HCT116 (cell line): Measurements from ENCODE around the gene KANK2. TPM values are rescaled to one million over a fixed set of nuclear protein-coding genes. Genes with fewer than 3 reads are reported as not detected.

Source experiments
- ATAC-seq: fragments of 200-7000 bp; cut with Tn5 transposase; 2 replicates; pipeline ENCODE4 v1.9.1; 2020; ENCODE audit warnings: mild to moderate bottlenecking, moderate library complexity
- BruUV-seq: library from RNA; stranded (reverse); fragments of 400-500 nt; replicated peaks from 2 replicates; lab custom pipeline; 2021; lab: Mats Ljungman, UMichigan
- CTCF ChIA-PET: fragments of 300-600 bp; sonication (Branson Sonifier 250); formaldehyde crosslinking; loops from one replicate; lab custom pipeline; 2021; ENCODE audit warnings: antibody characterized with exemption; lab: Charles Lee
- POLR2A ChIA-PET: fragments of 300-600, 350-600 bp; sonication (Branson Sonifier 250); formaldehyde crosslinking; loops from one replicate; lab custom pipeline; 2021; ENCODE audit warnings: antibody characterized with exemption; lab: Charles Lee
- RAD21 ChIA-PET, 2 experiments: fragments of 300-600 bp; sonication (Branson Sonifier 250); formaldehyde crosslinking; loops; one replicate each; lab custom pipeline; 2023; ENCODE audit warnings: low total read pairs in 2 of 2; ENCODE audit not compliant: uncharacterized antibody in 2 of 2, unreplicated experiment in 2 of 2, low non-redundant PET in 1 of 2; lab: Charles Lee
- DNase-seq: peaks from one replicate; pipeline ENCODE4 v3.0.0-alpha.2; 2010; ENCODE audit warnings: low read depth, low spot score
- H2AFZ ChIP-seq: fragments of 200-600 bp; shearing (Covaris generic), sonication (generic); 2 replicates; pipeline ENCODE4 v1.6.1; 2017; ENCODE audit warnings: low read depth, mixed run types, mixed read lengths, antibody characterized with exemption, low read length; ENCODE audit not compliant: poor library complexity, severe bottlenecking
- H3K27ac ChIP-seq: 2 replicates; pipeline ENCODE4 v1.5.1; 2012; ENCODE audit warnings: low read depth, low read length
- H3K27me3 ChIP-seq: fragments of 200-600 bp; sonication (generic); 2 replicates; pipeline ENCODE4 v1.6.1; 2016; ENCODE audit warnings: mixed run types, low read length, mixed read lengths; ENCODE audit not compliant: insufficient read depth
- H3K36me3 ChIP-seq, 2 experiments: fragments of 200-500 bp in 1 of 2; fragments of 200-600 bp in 1 of 2; sonication (Bioruptor generic) in 1 of 2; sonication (generic) in 1 of 2; 2 replicates each; pipeline versions ENCODE4 v1.5.1 to v1.6.1; 2014 to 2016; ENCODE audit warnings: low read length in 2 of 2, inconsistent platforms in 1 of 2, mixed read lengths in 1 of 2, mixed run types in 1 of 2; ENCODE audit not compliant: insufficient read depth in 2 of 2, control insufficient read depth in 1 of 2
- H3K4me1 ChIP-seq, 2 experiments: fragments of 200-600 bp in 1 of 2; sonication (generic) in 1 of 2; 2 replicates each; pipeline versions ENCODE4 v1.5.1 to v1.6.1; 2012 to 2017; ENCODE audit warnings: low read length in 2 of 2, inconsistent platforms in 1 of 2, mild to moderate bottlenecking in 1 of 2, mixed read lengths in 1 of 2, mixed run types in 1 of 2, moderate library complexity in 1 of 2; ENCODE audit not compliant: insufficient read depth in 2 of 2, control insufficient read depth in 1 of 2
- H3K4me2 ChIP-seq: fragments of 200-600 bp; sonication (generic); 2 replicates; pipeline ENCODE4 v1.6.1; 2017; ENCODE audit warnings: mixed run types, low read length, mixed read lengths
- H3K4me3 ChIP-seq, 2 experiments: fragments of 200-600 bp in 1 of 2; sonication (generic) in 1 of 2; replicated peaks in 1 of 2; 2 replicates each; pipeline ENCODE4 v1.5.1; 2011 to 2016; ENCODE audit warnings: low read length in 2 of 2, control low read depth in 1 of 2, low read depth in 1 of 2, mild to moderate bottlenecking in 1 of 2, mixed read lengths in 1 of 2, mixed run types in 1 of 2
- H3K79me2 ChIP-seq: fragments of 200-600 bp; sonication (generic); 2 replicates; pipeline ENCODE4 v1.6.1; 2017; ENCODE audit warnings: mild to moderate bottlenecking, mixed run types, low read length, moderate library complexity, mixed read lengths; ENCODE audit not compliant: insufficient read depth
- H3K9ac ChIP-seq: fragments of 200-600 bp; sonication (generic); 2 replicates; pipeline ENCODE4 v1.6.1; 2016; ENCODE audit warnings: low read length, mixed read lengths
- H3K9me2 ChIP-seq: fragments of 200-600 bp; sonication (generic), shearing (Covaris generic); 2 replicates; pipeline ENCODE4 v1.6.1; 2017; ENCODE audit warnings: mixed run types, mild to moderate bottlenecking, moderate library complexity; ENCODE audit not compliant: insufficient read depth
- H3K9me3 ChIP-seq, 2 experiments: fragments of 200-500 bp in 1 of 2; fragments of 200-600 bp in 1 of 2; sonication (Bioruptor generic) in 1 of 2; sonication (generic) in 1 of 2; 2 replicates each; pipeline ENCODE4 v1.6.1; 2014 to 2017; ENCODE audit warnings: low read length in 2 of 2, mixed read lengths in 2 of 2, inconsistent platforms in 1 of 2, low read depth in 1 of 2, mild to moderate bottlenecking in 1 of 2, mixed run types in 1 of 2, moderate library complexity in 1 of 2; ENCODE audit not compliant: control insufficient read depth in 1 of 2, insufficient read depth in 1 of 2
- H4K20me1 ChIP-seq: fragments of 200-600 bp; sonication (generic), shearing (Covaris generic); 2 replicates; pipeline ENCODE4 v1.6.1; 2017; ENCODE audit warnings: mixed run types, mild to moderate bottlenecking, moderate library complexity; ENCODE audit not compliant: insufficient read depth
- CBX3 ChIP-seq: IDR thresholded peaks from 2 replicates; pipeline ENCODE4 v1.6.1; 2012; ENCODE audit warnings: low read depth
- EGR1 ChIP-seq: IDR thresholded peaks from 2 replicates; pipeline ENCODE4 v1.6.1; 2012; ENCODE audit warnings: low read depth
- ELF1 ChIP-seq: IDR thresholded peaks from 2 replicates; pipeline ENCODE4 v1.6.1; 2012; ENCODE audit warnings: low read depth, borderline replicate concordance
- EZH2 ChIP-seq: fragments of 200-600 bp; sonication (generic); IDR thresholded peaks from 2 replicates; pipeline ENCODE4 v1.6.1; 2017; ENCODE audit warnings: antibody characterized with exemption, mixed run types
- EZH2phosphoT487 ChIP-seq: fragments of 200-600 bp; IDR thresholded peaks from 2 replicates; pipeline ENCODE4 v1.6.1; 2018; ENCODE audit warnings: antibody characterized with exemption, borderline replicate concordance
- FOSL1 ChIP-seq: IDR thresholded peaks from 2 replicates; pipeline ENCODE4 v1.6.1; 2012; ENCODE audit warnings: low read depth
- JUND ChIP-seq: IDR thresholded peaks from 2 replicates; pipeline ENCODE4 v1.6.1; 2012
- POLR2A ChIP-seq: IDR thresholded peaks from 2 replicates; pipeline ENCODE4 v1.7.0; 2011; ENCODE audit warnings: borderline replicate concordance; ENCODE audit not compliant: insufficient read depth, insufficient read length; ENCODE audit errors: extremely low read depth
- RAD21 ChIP-seq: IDR thresholded peaks from 2 replicates; pipeline ENCODE4 v1.6.1; 2012; ENCODE audit warnings: low read depth, mild to moderate bottlenecking
- SIN3A ChIP-seq: IDR thresholded peaks from 2 replicates; pipeline ENCODE4 v1.6.1; 2012; ENCODE audit warnings: low read depth
- SP1 ChIP-seq: IDR thresholded peaks from 2 replicates; pipeline ENCODE4 v1.6.1; 2012; ENCODE audit warnings: low read depth
- SRF ChIP-seq: IDR thresholded peaks from 2 replicates; pipeline ENCODE4 v1.6.1; 2012; ENCODE audit warnings: low read depth
- TCF7L2 ChIP-seq: IDR thresholded peaks from 2 replicates; pipeline ENCODE4 v1.7.0; 2011; ENCODE audit warnings: borderline replicate concordance, inconsistent platforms; ENCODE audit not compliant: insufficient read depth, insufficient read length; ENCODE audit errors: extremely low read depth
- YY1 ChIP-seq: IDR thresholded peaks from 2 replicates; pipeline ENCODE4 v1.6.1; 2011; ENCODE audit warnings: low read length, low read depth, moderate library complexity, mild to moderate bottlenecking; ENCODE audit not compliant: insufficient replicate concordance; ENCODE audit errors: extremely low read depth
- ZFX ChIP-seq: fragments of 450-650 bp; IDR thresholded peaks from 2 replicates; pipeline ENCODE4 v1.6.1; 2017
- ZNF274 ChIP-seq: fragments of 200-500 bp; sonication (Bioruptor generic); IDR thresholded peaks from 2 replicates; pipeline ENCODE4 v1.6.1; 2014; ENCODE audit warnings: mild to moderate bottlenecking, low read depth, low read length, inconsistent platforms
- intact Hi-C: fragments of 100-400 bp; cut with micrococcal nuclease; formaldehyde crosslinking; loops from 2 replicates; pipeline ENCODE4 v1.10.0; 2022
- total RNA-seq: library from RNA; stranded (reverse); gene quantifications from one replicate; pipeline ENCODE4 v1.2.1, GENCODE V29; 2021; ENCODE audit not compliant: unreplicated experiment
- TF ChIP-seq, protein P1 (sequence below): IDR thresholded peaks from 2 replicates; pipeline ENCODE4 v1.6.1; 2012; ENCODE audit warnings: low read depth
- TF ChIP-seq, protein P2 (sequence below), 3 experiments: fragments of 200-600 bp in 1 of 3; sonication (generic) in 1 of 3; IDR thresholded peaks in 2 of 3; conservative IDR thresholded peaks in 1 of 3; 2 replicates each; pipeline ENCODE4 v1.5.1; 2012 to 2017; ENCODE audit warnings: low read depth in 2 of 3, low read length in 2 of 3, antibody characterized with exemption in 1 of 3, borderline replicate concordance in 1 of 3, control low read depth in 1 of 3, mild to moderate bottlenecking in 1 of 3, mixed read lengths in 1 of 3, mixed run types in 1 of 3, moderate library complexity in 1 of 3; ENCODE audit not compliant: insufficient read depth in 1 of 3
- TF ChIP-seq, protein P3 (sequence below): IDR thresholded peaks from 2 replicates; pipeline ENCODE4 v1.6.1; 2012
- TF ChIP-seq, protein P4 (sequence below): IDR thresholded peaks from 2 replicates; pipeline ENCODE4 v1.6.1; 2012

The KANK2 gene
- total RNA-seq, 1 experiment from 2014 or later: 43.6 TPM

DNA sequence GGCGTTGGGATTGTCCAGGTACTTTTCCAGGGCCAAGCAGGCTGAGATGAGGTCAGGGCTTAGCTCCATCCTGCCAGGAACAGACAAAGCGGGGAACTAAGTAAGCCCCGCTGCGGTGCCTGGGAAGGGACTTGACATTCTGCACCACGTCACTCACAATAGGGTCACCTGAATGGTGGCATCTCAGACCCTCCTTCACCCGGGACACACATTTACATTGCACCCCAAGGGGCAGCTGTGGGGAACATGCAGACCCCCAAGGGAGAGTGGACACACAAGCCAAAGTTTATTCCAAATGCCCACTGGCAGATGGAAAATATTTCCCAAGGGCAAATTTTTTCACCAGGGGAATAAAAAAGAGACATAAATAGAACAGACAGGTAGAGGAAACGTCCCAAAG lies 21.4 kb downstream of the KANK2 start:
- POLR2A ChIA-PET: no interaction called here
- H4K20me1 ChIP-seq: no peaks in the 10 kb centered on the region
- no peak overlapping the region for H3K4me2 ChIP-seq
- ATAC-seq (no peak), DNase-seq (no peak)
- H3K9me3 ChIP-seq: no peaks in the 10 kb centered on the region
- CTCF ChIA-PET: no interaction called here
- no peak overlapping the region for H3K9ac ChIP-seq
- no peaks in the 10 kb centered on the region for H3K9me2 ChIP-seq
- H3K4me1 ChIP-seq: peaks cover 0 to 3% of the 10 kb centered on the region in 2 experiments; a peak in 1 of 4 replicates
- no peak overlapping the region for H3K27ac ChIP-seq
- RAD21 ChIA-PET: no interaction called here
- TF ChIP-seq JUND (no peak), TCF7L2 (no peak), EGR1 (no peak), POLR2A (no peak), ZFX (no peak), CBX3 (no peak), SRF (no peak), SP1 (no peak), YY1 (no peak), SIN3A (no peak), ELF1 (no peak), ZNF274 (no peak), RAD21 (no peak), EZH2phosphoT487 (no peak), FOSL1 (no peak), EZH2 (no peak)
- TF ChIP-seq, protein P1, sequence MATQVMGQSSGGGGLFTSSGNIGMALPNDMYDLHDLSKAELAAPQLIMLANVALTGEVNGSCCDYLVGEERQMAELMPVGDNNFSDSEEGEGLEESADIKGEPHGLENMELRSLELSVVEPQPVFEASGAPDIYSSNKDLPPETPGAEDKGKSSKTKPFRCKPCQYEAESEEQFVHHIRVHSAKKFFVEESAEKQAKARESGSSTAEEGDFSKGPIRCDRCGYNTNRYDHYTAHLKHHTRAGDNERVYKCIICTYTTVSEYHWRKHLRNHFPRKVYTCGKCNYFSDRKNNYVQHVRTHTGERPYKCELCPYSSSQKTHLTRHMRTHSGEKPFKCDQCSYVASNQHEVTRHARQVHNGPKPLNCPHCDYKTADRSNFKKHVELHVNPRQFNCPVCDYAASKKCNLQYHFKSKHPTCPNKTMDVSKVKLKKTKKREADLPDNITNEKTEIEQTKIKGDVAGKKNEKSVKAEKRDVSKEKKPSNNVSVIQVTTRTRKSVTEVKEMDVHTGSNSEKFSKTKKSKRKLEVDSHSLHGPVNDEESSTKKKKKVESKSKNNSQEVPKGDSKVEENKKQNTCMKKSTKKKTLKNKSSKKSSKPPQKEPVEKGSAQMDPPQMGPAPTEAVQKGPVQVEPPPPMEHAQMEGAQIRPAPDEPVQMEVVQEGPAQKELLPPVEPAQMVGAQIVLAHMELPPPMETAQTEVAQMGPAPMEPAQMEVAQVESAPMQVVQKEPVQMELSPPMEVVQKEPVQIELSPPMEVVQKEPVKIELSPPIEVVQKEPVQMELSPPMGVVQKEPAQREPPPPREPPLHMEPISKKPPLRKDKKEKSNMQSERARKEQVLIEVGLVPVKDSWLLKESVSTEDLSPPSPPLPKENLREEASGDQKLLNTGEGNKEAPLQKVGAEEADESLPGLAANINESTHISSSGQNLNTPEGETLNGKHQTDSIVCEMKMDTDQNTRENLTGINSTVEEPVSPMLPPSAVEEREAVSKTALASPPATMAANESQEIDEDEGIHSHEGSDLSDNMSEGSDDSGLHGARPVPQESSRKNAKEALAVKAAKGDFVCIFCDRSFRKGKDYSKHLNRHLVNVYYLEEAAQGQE: no peak
- TF ChIP-seq, protein P2, sequence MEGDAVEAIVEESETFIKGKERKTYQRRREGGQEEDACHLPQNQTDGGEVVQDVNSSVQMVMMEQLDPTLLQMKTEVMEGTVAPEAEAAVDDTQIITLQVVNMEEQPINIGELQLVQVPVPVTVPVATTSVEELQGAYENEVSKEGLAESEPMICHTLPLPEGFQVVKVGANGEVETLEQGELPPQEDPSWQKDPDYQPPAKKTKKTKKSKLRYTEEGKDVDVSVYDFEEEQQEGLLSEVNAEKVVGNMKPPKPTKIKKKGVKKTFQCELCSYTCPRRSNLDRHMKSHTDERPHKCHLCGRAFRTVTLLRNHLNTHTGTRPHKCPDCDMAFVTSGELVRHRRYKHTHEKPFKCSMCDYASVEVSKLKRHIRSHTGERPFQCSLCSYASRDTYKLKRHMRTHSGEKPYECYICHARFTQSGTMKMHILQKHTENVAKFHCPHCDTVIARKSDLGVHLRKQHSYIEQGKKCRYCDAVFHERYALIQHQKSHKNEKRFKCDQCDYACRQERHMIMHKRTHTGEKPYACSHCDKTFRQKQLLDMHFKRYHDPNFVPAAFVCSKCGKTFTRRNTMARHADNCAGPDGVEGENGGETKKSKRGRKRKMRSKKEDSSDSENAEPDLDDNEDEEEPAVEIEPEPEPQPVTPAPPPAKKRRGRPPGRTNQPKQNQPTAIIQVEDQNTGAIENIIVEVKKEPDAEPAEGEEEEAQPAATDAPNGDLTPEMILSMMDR (IDR thresholded peaks at IDR 0.05 in 2 of 3, conservative IDR thresholded peaks at IDR 0.05 in 1 of 3; ENCODE audit: borderline replicate concordance in 1 of 3, insufficient read depth in 1 of 3, low read depth in 2 of 3, low read length in 2 of 3): no peak
- TF ChIP-seq, protein P3, sequence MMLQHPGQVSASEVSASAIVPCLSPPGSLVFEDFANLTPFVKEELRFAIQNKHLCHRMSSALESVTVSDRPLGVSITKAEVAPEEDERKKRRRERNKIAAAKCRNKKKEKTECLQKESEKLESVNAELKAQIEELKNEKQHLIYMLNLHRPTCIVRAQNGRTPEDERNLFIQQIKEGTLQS: no peak
- TF ChIP-seq, protein P4, sequence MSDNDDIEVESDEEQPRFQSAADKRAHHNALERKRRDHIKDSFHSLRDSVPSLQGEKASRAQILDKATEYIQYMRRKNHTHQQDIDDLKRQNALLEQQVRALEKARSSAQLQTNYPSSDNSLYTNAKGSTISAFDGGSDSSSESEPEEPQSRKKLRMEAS: no peak
- no peaks in the 10 kb centered on the region for H3K27me3 ChIP-seq
- H3K36me3 ChIP-seq: peaks cover 0 to 20% of the 10 kb centered on the region in 2 experiments; a peak in 2 of 4 replicates
- intact Hi-C loops: no loop called here
- H3K4me3 ChIP-seq: no peak overlapping the region
- H3K79me2 ChIP-seq: no peaks in the 10 kb centered on the region
- no peak overlapping the region for H2AFZ ChIP-seq
- BruUV-seq: no TSS peak
